Nephron progenitor cell (in vitro differentiated cells): Measurements from ENCODE around the gene CRYGS.

Experiments used
- DNase-seq: peaks from one replicate; pipeline ENCODE4 v3.0.0; 2021
- H3K27ac Mint-ChIP-seq: 2 replicates; pipeline ENCODE4 v1.8.0; 2021; ENCODE audit warnings: mild to moderate bottlenecking, moderate library complexity, mixed read lengths
- H3K27me3 Mint-ChIP-seq: 2 replicates; pipeline ENCODE4 v1.8.0; 2021; ENCODE audit warnings: mild to moderate bottlenecking, low read depth, mixed read lengths; ENCODE audit not compliant: poor library complexity
- H3K36me3 Mint-ChIP-seq: 2 replicates; pipeline ENCODE4 v1.8.0; 2021; ENCODE audit warnings: low read depth, mixed read lengths
- H3K4me1 Mint-ChIP-seq: 2 replicates; pipeline ENCODE4 v1.8.0; 2021; ENCODE audit warnings: mixed read lengths
- H3K4me3 Mint-ChIP-seq: 2 replicates; pipeline ENCODE4 v1.8.0; 2021; ENCODE audit warnings: mild to moderate bottlenecking, moderate library complexity, mixed read lengths
- H3K9me3 Mint-ChIP-seq: 2 replicates; pipeline ENCODE4 v1.8.0; 2021; ENCODE audit warnings: mild to moderate bottlenecking, moderate library complexity, mixed read lengths
- TF ChIP-seq, protein P1 (sequence below): fragments of 200-600 bp; sonication (generic); IDR thresholded peaks from 2 replicates; pipeline ENCODE4 v1.5.0; 2021; ENCODE audit warnings: antibody characterized with exemption

Gene CRYGS

DNA sequence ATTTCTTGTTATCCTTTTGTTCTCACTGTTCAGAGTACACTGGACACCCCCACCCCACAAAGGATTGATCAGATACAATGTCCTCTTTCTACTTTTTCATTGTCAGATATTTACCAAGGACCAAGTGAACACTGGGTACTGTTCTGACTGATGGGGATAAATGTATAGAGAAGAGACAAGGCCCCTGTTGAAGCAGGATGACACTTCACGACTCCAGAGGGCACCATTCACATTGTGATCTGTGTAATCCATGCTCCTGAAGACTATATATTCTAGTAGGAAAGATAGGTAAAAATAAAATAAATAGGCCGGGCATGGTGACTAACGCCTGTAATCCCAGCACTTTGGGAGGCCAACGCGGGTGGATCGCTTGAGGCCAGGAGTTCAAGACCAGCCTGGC, 7.2 kb upstream of the CRYGS start:
- Mint-ChIP-seq H3K36me3 (peaks cover 38% of the 10 kb centered on the region), H3K27ac (peak overlapping the region; percentile 49), H3K4me1 (no peaks in the 10 kb centered on the region), H3K4me3 (no peak overlapping the region), H3K27me3 (no peaks in the 10 kb centered on the region), H3K9me3 (no peaks in the 10 kb centered on the region)
- no peak for DNase-seq
- TF ChIP-seq, protein P1, sequence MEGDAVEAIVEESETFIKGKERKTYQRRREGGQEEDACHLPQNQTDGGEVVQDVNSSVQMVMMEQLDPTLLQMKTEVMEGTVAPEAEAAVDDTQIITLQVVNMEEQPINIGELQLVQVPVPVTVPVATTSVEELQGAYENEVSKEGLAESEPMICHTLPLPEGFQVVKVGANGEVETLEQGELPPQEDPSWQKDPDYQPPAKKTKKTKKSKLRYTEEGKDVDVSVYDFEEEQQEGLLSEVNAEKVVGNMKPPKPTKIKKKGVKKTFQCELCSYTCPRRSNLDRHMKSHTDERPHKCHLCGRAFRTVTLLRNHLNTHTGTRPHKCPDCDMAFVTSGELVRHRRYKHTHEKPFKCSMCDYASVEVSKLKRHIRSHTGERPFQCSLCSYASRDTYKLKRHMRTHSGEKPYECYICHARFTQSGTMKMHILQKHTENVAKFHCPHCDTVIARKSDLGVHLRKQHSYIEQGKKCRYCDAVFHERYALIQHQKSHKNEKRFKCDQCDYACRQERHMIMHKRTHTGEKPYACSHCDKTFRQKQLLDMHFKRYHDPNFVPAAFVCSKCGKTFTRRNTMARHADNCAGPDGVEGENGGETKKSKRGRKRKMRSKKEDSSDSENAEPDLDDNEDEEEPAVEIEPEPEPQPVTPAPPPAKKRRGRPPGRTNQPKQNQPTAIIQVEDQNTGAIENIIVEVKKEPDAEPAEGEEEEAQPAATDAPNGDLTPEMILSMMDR: no peak

DNA sequence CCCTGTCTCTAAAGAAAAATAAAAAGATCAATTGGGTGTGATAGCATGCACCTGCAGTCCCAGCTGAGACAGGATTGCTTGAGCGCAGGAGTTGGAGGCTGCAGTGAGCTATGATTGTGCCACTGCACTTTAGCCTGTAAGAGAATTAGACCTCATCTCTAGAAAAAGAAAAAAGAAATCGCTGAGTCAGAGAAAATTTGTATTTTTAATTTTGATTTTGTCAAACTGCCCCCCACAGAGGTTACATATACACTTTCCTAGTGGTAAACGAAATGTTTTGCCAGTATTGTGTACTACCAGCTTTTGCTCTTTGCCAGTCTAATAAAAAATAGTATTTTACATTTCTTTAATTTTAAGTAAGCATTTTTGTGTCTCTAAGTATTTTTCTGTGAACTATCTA, 5.3 kb upstream of the CRYGS start:
- no peak overlapping the region for H3K27ac Mint-ChIP-seq
- H3K36me3 Mint-ChIP-seq: peaks cover 26% of the 10 kb centered on the region
- H3K4me1 Mint-ChIP-seq: no peaks in the 10 kb centered on the region
- TF ChIP-seq, protein P1: no peak
- H3K9me3 Mint-ChIP-seq: no peaks in the 10 kb centered on the region
- no peaks in the 10 kb centered on the region for H3K27me3 Mint-ChIP-seq
- H3K4me3 Mint-ChIP-seq: no peak overlapping the region
- no peak for DNase-seq

DNA sequence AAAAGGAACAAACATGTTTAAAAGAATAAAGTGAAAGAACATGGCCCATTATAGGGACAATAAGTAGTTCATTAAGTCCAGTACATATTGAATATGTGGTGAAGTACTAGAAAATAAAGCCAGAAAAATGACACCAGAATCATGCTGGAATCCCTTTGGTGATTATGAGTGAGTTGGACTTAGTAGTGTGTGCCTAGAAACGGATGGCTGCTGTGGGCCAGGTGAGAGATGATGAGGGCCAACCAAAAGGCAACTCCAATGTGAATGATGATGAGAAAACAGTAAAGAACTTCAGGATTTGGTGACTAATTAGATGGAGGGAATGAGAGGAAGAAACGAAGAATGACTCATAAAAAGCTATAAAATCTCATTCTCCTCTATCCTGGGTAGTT, 3.3 kb downstream of the CRYGS start:
- Mint-ChIP-seq H3K27ac (no peak overlapping the region), H3K36me3 (no peaks in the 10 kb centered on the region), H3K27me3 (no peaks in the 10 kb centered on the region), H3K4me3 (no peak overlapping the region), H3K4me1 (peaks cover 22% of the 10 kb centered on the region), H3K9me3 (no peaks in the 10 kb centered on the region)
- TF ChIP-seq, protein P1: no peak
- no peak for DNase-seq

DNA sequence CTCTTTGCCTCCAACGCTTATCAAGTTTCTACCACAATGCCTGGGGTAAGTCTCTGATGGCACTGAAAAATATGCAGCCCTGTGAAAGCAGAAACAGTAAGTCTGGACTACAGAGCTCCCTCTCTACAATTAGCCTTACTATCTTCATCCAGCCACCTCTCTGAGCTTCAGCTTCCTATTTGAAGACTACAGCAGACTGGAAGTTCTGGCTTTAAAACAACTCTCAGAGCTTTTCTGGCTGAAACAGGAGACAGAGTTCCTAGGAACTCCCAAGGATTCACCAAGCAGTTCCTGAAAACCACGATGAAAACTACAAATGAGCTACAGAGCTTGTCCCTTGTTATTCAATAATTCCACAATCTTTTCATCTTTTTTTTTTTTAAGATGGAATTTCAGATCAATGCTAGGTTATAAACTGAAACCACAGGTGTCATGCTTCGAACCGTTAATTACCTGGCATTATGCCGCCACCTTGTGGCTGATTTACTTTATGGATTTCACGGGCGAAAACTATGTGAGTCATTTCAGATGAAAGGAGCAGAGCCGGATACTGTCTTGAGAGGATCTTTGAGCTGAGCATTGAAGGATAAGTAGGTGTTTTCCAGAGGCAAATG, 3.9 kb downstream of the CRYGS start:
- TF ChIP-seq, protein P1: peak; percentile 74
- DNase-seq: peak; percentile 74
- Mint-ChIP-seq H3K27ac (no peak overlapping the region), H3K36me3 (no peaks in the 10 kb centered on the region), H3K9me3 (no peaks in the 10 kb centered on the region), H3K4me3 (no peak overlapping the region), H3K27me3 (no peaks in the 10 kb centered on the region), H3K4me1 (peaks cover 26% of the 10 kb centered on the region)

DNA sequence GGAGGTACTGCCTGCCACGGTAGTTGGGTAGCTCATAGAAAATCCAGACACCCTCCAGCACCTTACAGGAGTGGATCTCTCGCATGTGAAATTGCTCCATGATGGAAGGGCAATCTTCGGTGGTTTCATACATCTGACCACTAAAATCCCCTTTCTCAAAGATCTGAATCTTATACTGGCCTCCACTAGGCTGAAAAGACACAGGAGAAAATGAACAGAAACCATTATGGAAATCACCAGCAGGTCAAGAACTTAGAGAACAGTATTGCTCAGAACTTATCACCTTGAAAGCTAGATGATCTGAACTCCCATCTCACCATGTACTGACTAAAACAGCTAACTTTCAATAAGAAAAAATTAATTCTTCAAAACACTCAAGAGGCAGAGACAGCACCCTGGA, 5.4 kb downstream of the CRYGS start:
- DNase-seq: no peak
- Mint-ChIP-seq H3K9me3 (no peaks in the 10 kb centered on the region), H3K4me3 (no peak overlapping the region), H3K27ac (no peak overlapping the region), H3K36me3 (no peaks in the 10 kb centered on the region), H3K4me1 (peaks cover 40% of the 10 kb centered on the region), H3K27me3 (no peaks in the 10 kb centered on the region)
- TF ChIP-seq, protein P1: no peak
